T-cell (primary cell): ENCODE results near the gene NACA2. TPM values are rescaled to one million over a fixed set of nuclear protein-coding genes. Genes with fewer than 3 reads are reported as not detected.
"Not testable (repeated sequence)": the region's sequence is repeated elsewhere in the genome, so short reads cannot be mapped to it uniquely, and the experiment has no call there.

Experiments used
- ATAC-seq, 4 experiments: fragments of 200-7000 bp in 3 of 4; fragments of 150-1000 bp in 1 of 4; cut with Tn5 transposase; replicated peaks in 1 of 4; 1 replicate in 3 of 4; 2 replicates in 1 of 4; pipeline ENCODE4 v1.10.0; 2021; ENCODE audit warnings: moderate library complexity in 3 of 4, mild to moderate bottlenecking in 2 of 4, moderate number of reproducible peaks in 1 of 4
- CTCF ChIA-PET, 2 donors: fragments of 300-600 bp; sonication (Branson Sonifier 250); formaldehyde crosslinking; loops; one replicate each; lab custom pipeline; 2022; ENCODE audit warnings: antibody characterized with exemption in 2 of 2; lab: Charles Lee
- POLR2A ChIA-PET, 2 donors: fragments of 300-600 bp; sonication (Branson Sonifier 250); formaldehyde crosslinking; loops; one replicate each; lab custom pipeline; 2022; ENCODE audit warnings: antibody characterized with exemption in 2 of 2; lab: Charles Lee
- DNase-seq, 35 experiments: peaks; one replicate each; pipeline versions ENCODE4 v3.0.0 to v3.0.0-alpha.2; 2013 to 2023
- H3K27ac ChIP-seq: one replicate; pipeline ENCODE4 v1.5.1; 2013; ENCODE audit warnings: low read length
- H3K27me3 ChIP-seq, 2 experiments: replicated peaks in 1 of 2; 1 replicate in 1 of 2; 2 replicates in 1 of 2; pipeline versions ENCODE4 v1.6.1 to v1.7.0; 2013; ENCODE audit warnings: low read length in 1 of 2, mixed read lengths in 1 of 2; ENCODE audit not compliant: control insufficient read depth in 2 of 2, insufficient read depth in 2 of 2; ENCODE audit errors: extremely low read depth in 1 of 2
- H3K36me3 ChIP-seq, 2 donors: 1 replicate in 1 of 2; 2 replicates in 1 of 2; pipeline versions ENCODE4 v1.6.1 to v1.7.0; 2013; ENCODE audit warnings: low read length in 1 of 2; ENCODE audit not compliant: control insufficient read depth in 2 of 2, insufficient read depth in 1 of 2; ENCODE audit errors: extremely low read depth in 1 of 2
- H3K4me1 ChIP-seq, 2 experiments: 1 replicate in 1 of 2; 2 replicates in 1 of 2; pipeline versions ENCODE4 v1.6.1 to v1.7.0; 2013; ENCODE audit warnings: low read length in 2 of 2, mixed read lengths in 1 of 2; ENCODE audit not compliant: insufficient read depth in 2 of 2, control insufficient read depth in 1 of 2; ENCODE audit errors: extremely low read depth in 1 of 2
- H3K4me3 ChIP-seq, 2 donors: 1 replicate in 1 of 2; 2 replicates in 1 of 2; pipeline versions ENCODE4 v1.5.1 to v1.7.0; 2013; ENCODE audit warnings: mild to moderate bottlenecking in 2 of 2, low read length in 1 of 2, moderate library complexity in 1 of 2; ENCODE audit not compliant: control insufficient read depth in 1 of 2; ENCODE audit errors: extremely low read depth in 1 of 2
- H3K9me3 ChIP-seq: 2 replicates; pipeline ENCODE4 v1.7.0; 2013
- H3K27ac Mint-ChIP-seq, 2 donors: one replicate each; pipeline ENCODE4 v1.8.0; 2020 to 2021; ENCODE audit warnings: mild to moderate bottlenecking in 2 of 2, mixed read lengths in 2 of 2
- H3K27me3 Mint-ChIP-seq, 2 donors: one replicate each; pipeline ENCODE4 v1.8.0; 2021 to 2022; ENCODE audit warnings: mixed read lengths in 2 of 2
- H3K36me3 Mint-ChIP-seq: one replicate; pipeline ENCODE4 v1.8.0; 2021; ENCODE audit warnings: mixed read lengths
- H3K4me1 Mint-ChIP-seq, 3 donors: one replicate each; pipeline ENCODE4 v1.8.0; 2020 to 2022; ENCODE audit warnings: mixed read lengths in 3 of 3, mild to moderate bottlenecking in 1 of 3
- H3K4me3 Mint-ChIP-seq, 3 donors: one replicate each; pipeline ENCODE4 v1.8.0; 2020 to 2022; ENCODE audit warnings: mild to moderate bottlenecking in 3 of 3, mixed read lengths in 3 of 3, moderate library complexity in 3 of 3
- H3K9me3 Mint-ChIP-seq, 3 donors: one replicate each; pipeline ENCODE4 v1.8.0; 2020 to 2022; ENCODE audit warnings: mixed read lengths in 3 of 3
- WGBS: methylation state at CpG from one replicate; pipeline ENCODE4 v1.1.5; 2013; ENCODE audit warnings: missing lambda C conversion rate; ENCODE audit not compliant: insufficient coverage; 5-methylcytosine and 5-hydroxymethylcytosine counted together
- total RNA-seq, 35 experiments: library from RNA in 6 of 35; stranded (reverse) in 6 of 35; fragments of 120-200 nt in 1 of 35; gene quantifications; one replicate each; pipeline versions ENCODE4 v1.2.1 to v1.2.4 and lab custom pipeline; 2013 to 2026

NACA2 gene
- total RNA-seq, 5 donors from 2014 or later (not counting 1 experiment from before 2014, with no cell fraction given) = not detected

DNA sequence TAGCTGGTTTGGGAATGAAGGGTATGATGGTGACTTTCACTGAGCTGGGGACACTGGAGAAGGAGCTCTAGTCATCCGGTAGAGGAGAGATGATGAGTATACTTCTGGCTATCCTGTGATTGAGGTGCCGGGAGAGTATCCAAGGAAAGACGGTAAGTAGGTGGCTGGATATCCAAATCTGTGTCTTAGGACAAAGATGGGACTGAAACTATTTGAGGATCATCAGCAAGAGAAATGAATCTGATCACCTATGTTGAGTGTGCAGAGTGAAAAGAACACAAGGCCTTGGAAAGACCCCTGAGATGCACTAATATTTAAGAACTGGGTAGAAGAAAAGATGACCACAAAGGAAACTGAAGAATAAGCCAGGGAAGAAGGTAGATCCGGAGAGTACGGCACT, 1.0 kb downstream of the NACA2 start:
- Mint-ChIP-seq H3K4me1 (no peaks in the 10 kb centered on the region), H3K36me3 (no peaks in the 10 kb centered on the region), H3K27ac (no peak overlapping the region), H3K9me3 (no peaks in the 10 kb centered on the region), H3K27me3 (peaks cover 11 to 14% of the 10 kb centered on the region in 2 donors), H3K4me3 (no peak overlapping the region)
- no peak for ATAC-seq
- Histone ChIP-seq H3K4me1 (no peaks in the 10 kb centered on the region), H3K4me3 (no peak overlapping the region), H3K27ac (no peak overlapping the region), H3K9me3 (no peaks in the 10 kb centered on the region), H3K27me3 (peaks cover 3 to 10% of the 10 kb centered on the region in 2 experiments), H3K36me3 (no peaks in the 10 kb centered on the region)
- WGBS = 100% methylated on average over 4 of the region's 5 CpGs
- DNase-seq = no peak
- POLR2A ChIA-PET = no interaction called here
- CTCF ChIA-PET = no interaction called here

DNA sequence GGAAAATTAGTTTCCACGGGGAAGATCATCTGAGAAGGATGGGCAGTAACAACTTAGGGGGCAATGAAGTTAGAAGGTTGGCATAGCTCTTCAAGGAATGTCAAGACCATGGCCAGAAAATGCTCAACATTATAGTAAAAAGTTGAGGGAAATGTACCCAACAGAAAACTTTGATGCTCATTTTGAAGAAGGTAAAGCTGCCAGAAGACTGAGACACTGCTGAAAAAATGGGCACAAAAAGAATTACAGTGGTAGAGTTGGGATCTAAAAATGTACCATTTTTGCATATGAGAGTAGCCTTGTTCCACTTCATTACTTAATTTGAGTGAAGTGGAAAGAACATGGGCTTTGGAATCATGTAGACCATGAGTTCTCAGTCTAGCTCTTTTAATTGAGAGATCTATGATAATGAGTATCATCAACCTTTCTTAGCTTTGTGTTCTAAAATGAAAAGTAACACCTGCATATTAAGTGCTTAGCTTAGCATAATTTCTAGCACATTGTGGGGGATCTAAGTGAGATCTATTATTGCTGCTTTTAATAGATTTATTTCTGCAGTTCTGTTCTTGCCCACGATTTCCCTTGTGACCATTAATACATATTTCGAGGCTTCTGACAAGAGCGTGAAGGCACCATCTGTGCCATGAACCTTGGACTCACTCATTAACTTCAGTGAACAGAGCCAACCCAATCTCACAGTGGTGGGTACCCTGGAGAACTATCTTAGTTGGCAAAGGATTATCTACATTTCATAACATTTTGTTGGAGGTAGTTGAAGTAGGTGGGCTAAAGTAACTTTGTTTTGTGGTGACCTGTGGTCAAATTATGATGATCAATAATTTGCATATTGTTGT, 3.0 kb downstream of the NACA2 start:
- H3K36me3 ChIP-seq = no peaks in the 10 kb centered on the region
- no peaks in the 10 kb centered on the region for H3K4me1 ChIP-seq
- H3K36me3 Mint-ChIP-seq = no peaks in the 10 kb centered on the region
- DNase-seq (no peak), ATAC-seq (no peak)
- H3K9me3 ChIP-seq = no peaks in the 10 kb centered on the region
- no peak overlapping the region for H3K27ac Mint-ChIP-seq
- ChIA-PET CTCF (interaction anchor here in 1 of 2 donors (0.7 kb wide), 1 partner anchor 1238 kb away, joined by 3 read pairs; no protein-coding TSS in a partner anchor), POLR2A (no interaction called here)
- H3K4me3 Mint-ChIP-seq = no peak overlapping the region
- H3K4me3 ChIP-seq = no peak overlapping the region
- H3K27me3 Mint-ChIP-seq = peaks cover under 1 to 1% of the 10 kb centered on the region in 2 donors
- H3K27ac ChIP-seq = no peak overlapping the region
- no peaks in the 10 kb centered on the region for H3K9me3 Mint-ChIP-seq
- no peaks in the 10 kb centered on the region for H3K4me1 Mint-ChIP-seq
- peaks cover 3% of the 10 kb centered on the region in 2 experiments for H3K27me3 ChIP-seq
- WGBS = 79% methylated on average over 3 of the region's 4 CpGs

DNA sequence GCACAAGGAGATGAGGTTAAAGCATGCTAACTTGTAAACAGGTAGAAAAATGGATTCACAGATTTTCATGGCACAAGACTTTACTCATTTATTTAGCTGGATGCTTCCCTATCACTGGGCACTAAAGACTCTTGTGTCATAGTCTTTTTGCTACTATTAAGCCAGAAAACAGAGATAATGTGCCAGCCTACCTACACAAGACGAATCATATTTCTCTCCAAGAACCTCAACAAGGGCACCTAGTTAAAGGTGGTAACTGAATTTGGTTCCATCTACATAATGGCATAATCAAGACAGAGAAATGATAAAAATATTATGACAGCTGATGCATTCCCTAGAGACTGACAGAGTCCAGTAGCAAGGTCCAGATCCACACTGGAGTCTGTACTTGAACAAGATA, 3.8 kb downstream of the NACA2 start:
- H3K27ac ChIP-seq = no peak overlapping the region
- no peak overlapping the region for H3K27ac Mint-ChIP-seq
- ChIA-PET POLR2A (no interaction called here), CTCF (interaction anchor here in 1 of 2 donors (0.7 kb wide), 1 partner anchor 1239 kb away, joined by 3 read pairs; no protein-coding TSS in a partner anchor)
- H3K27me3 Mint-ChIP-seq = peaks cover 0 to 1% of the 10 kb centered on the region in 2 donors
- no peaks in the 10 kb centered on the region for H3K4me1 Mint-ChIP-seq
- H3K4me1 ChIP-seq = no peaks in the 10 kb centered on the region
- no peak overlapping the region for H3K4me3 Mint-ChIP-seq
- DNase-seq (no peak), ATAC-seq (no peak)
- no peaks in the 10 kb centered on the region for H3K36me3 ChIP-seq
- no CpG with 5 or more reads among the region's 1 CpG for WGBS
- H3K9me3 Mint-ChIP-seq = no peaks in the 10 kb centered on the region
- H3K9me3 ChIP-seq = no peaks in the 10 kb centered on the region
- H3K36me3 Mint-ChIP-seq = no peaks in the 10 kb centered on the region
- H3K4me3 ChIP-seq = no peak overlapping the region
- peaks cover 2 to 3% of the 10 kb centered on the region in 2 experiments for H3K27me3 ChIP-seq

DNA sequence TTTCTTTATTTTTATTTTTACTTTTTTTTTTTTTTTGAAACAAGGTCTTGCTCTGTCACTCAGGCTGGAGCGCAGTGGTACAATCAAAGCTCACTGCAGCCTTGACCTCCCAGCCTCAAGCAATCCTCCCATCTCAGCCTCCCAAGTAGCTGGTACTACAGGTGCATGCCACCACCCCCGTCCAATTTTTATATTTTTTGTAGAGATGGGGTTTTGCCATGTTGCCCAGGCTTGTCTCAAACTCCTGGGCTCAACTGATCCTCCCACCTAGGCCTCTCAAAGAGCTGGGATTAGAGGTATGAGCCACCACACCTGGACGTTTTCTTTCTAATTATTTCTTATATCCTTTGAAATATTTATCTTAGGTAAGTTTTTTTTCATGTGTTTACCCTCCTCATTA, 4.4 kb downstream of the NACA2 start:
- H3K4me1 ChIP-seq, H3K27me3 ChIP-seq, H3K9me3 ChIP-seq, DNase-seq, CTCF ChIA-PET, H3K4me3 ChIP-seq, POLR2A ChIA-PET, ATAC-seq, H3K27ac Mint-ChIP-seq, H3K36me3 Mint-ChIP-seq, H3K27ac ChIP-seq, H3K9me3 Mint-ChIP-seq, H3K27me3 Mint-ChIP-seq, H3K4me3 Mint-ChIP-seq, H3K36me3 ChIP-seq, H3K4me1 Mint-ChIP-seq: not testable (repeated sequence)
- no CpG with 5 or more reads among the region's 3 CpGs for WGBS

DNA sequence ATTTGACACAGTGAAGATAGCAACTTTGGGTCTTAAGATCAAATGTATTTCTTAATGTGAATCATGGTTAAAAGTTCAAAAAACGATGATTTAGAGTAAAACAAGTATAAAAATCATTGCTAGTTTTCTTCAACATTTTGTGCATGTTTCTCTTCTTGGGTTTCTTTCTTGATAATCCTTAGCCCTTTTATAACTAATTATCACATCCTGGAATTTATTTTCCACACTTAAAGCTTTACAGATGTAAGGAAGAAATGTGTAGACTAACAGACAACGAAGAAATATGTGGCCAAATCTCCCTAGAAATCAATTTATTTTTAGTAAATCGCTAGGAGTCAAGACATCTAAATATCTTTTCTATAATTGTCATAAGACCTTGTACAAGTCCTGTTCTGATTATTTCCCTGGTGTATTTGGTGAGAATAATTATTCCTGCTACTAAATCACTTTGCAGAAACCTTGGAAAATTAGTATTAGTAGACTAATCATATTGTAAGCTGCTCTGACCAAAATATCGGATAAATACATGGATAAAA, 4.9 kb downstream of the NACA2 start:
- WGBS = no CpG with 5 or more reads among the region's 4 CpGs
- Histone ChIP-seq H3K27me3 (peaks cover 0 to 2% of the 10 kb centered on the region in 2 experiments), H3K9me3 (no peaks in the 10 kb centered on the region), H3K36me3 (no peaks in the 10 kb centered on the region), H3K27ac (no peak overlapping the region), H3K4me1 (no peaks in the 10 kb centered on the region), H3K4me3 (no peak overlapping the region)
- Mint-ChIP-seq H3K9me3 (no peaks in the 10 kb centered on the region), H3K36me3 (no peaks in the 10 kb centered on the region), H3K27ac (no peak overlapping the region), H3K4me3 (no peak overlapping the region), H3K27me3 (peaks cover 9% of the 10 kb centered on the region in 2 donors), H3K4me1 (no peaks in the 10 kb centered on the region)
- ChIA-PET CTCF (no interaction called here), POLR2A (no interaction called here)
- ATAC-seq (no peak), DNase-seq (no peak)

DNA sequence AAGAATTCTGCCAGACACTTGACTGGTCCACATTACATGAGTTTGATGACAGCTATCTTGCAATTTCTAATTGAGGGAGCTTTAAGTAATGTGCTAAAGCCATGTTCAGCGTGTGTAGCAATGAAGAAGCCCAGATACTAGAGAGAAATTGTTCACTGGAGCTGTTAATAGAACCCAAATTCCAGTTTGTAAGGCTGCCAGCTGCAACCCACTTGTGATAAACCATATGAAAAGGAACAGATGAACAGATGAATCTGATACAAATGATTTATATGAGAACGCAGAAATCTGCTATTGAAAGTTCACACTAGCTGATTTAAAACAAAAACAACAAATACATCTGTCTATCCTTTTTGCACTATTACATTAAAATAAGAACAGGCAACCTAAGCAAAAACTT, 6.2 kb downstream of the NACA2 start:
- H3K9me3 ChIP-seq = no peaks in the 10 kb centered on the region
- WGBS = 71% methylated on average over 1 of the region's 2 CpGs
- H3K4me1 ChIP-seq = no peaks in the 10 kb centered on the region
- no peaks in the 10 kb centered on the region for H3K36me3 ChIP-seq
- no peak overlapping the region for H3K4me3 Mint-ChIP-seq
- H3K4me1 Mint-ChIP-seq = no peaks in the 10 kb centered on the region
- H3K27ac Mint-ChIP-seq = no peak overlapping the region
- H3K9me3 Mint-ChIP-seq = no peaks in the 10 kb centered on the region
- H3K4me3 ChIP-seq = no peak overlapping the region
- H3K27me3 ChIP-seq = no peaks in the 10 kb centered on the region
- no peak overlapping the region for H3K27ac ChIP-seq
- H3K36me3 Mint-ChIP-seq = no peaks in the 10 kb centered on the region
- CTCF ChIA-PET = no interaction called here
- no peak for ATAC-seq
- H3K27me3 Mint-ChIP-seq = peaks cover 14 to 16% of the 10 kb centered on the region in 2 donors
- POLR2A ChIA-PET = no interaction called here
- no peak for DNase-seq
